GM18909 (cell line): ENCODE measurements around the gene IRF2BPL.

Experiments used
- ATAC-seq: cut with Tn5 transposase; IDR thresholded peaks from one replicate; pipeline ENCODE4 v1.9.1; 2021; ENCODE audit warnings: mild to moderate bottlenecking; ENCODE audit not compliant: unreplicated experiment, poor library complexity

Gene IRF2BPL

DNA sequence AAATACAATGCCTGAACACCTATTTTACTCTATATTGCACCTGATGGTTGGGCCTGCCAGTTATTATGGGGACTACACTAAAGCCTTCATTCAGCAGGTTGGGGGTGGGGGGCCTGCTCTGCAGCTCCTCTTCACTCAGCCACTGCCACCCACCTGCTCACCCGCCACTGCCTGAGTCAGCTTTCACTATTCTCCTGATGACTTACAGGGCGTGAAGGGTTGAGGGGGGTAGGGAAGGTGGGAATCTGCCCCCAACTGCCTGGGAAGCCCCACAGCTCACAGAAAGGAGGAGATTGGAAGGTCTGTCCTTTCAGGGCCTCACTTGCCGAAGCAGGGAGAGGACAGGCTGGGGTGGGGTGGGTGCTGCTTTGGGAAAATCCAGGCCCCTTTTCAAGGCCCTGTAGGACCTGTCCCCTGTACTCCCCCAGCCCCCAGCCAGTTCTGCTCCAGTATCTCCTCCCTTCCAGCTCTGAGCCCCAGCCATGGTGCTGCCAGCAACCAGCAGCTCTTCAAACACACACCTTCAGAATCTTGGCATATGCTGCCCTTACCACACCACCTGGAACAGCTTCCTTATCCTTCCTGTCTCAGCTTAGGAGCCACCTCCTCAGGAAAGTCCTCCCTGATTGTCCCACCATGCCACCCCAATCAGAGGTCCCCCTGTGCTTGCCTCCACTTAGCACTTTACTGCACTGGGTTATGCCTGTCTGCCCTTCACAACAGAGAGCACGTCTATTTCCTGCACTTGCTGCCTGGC is 33.1 kb downstream of the IRF2BPL start:
- no peak for ATAC-seq

DNA sequence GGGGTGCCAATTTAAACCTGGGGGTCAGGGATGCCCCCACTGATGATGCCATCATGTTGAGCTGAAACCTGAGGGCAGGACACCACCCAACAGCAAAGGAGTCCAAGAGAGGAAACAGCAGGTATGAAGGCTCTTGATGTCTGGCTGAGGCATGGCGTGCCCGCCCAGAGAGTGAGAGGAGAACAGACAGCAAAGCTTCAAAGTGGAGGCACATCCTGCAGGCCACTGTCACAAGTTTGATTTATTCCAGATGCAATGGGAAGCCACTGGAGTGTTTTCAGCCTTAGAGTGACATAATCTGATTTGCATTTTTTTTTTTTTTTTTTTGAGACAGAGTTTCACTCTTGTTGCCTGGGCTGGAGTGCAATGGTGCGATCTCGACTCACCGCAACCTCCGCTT is 34.8 kb downstream of the IRF2BPL start:
- ATAC-seq, result no peak

DNA sequence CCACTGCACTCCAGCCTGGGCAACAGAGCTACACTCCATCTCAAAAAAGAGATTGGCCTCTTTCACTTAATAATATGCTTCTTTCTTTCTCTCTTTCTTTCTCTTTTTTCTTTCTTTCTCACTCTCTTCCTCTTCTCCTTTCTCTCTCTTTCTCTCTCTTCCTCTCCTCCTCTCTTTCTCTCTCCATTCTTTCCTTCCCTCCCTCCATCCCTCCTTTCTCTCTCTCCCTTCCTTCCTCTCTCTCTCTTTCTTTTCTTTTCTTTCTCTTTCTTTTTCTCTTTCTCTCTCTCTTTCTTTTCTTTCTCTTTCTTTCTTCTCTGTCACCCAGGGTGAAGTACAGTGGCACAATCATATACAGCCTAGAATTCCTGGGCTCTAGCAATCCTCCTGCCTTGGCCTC is 38.4 kb downstream of the IRF2BPL start:
- ATAC-seq, result no peak

DNA sequence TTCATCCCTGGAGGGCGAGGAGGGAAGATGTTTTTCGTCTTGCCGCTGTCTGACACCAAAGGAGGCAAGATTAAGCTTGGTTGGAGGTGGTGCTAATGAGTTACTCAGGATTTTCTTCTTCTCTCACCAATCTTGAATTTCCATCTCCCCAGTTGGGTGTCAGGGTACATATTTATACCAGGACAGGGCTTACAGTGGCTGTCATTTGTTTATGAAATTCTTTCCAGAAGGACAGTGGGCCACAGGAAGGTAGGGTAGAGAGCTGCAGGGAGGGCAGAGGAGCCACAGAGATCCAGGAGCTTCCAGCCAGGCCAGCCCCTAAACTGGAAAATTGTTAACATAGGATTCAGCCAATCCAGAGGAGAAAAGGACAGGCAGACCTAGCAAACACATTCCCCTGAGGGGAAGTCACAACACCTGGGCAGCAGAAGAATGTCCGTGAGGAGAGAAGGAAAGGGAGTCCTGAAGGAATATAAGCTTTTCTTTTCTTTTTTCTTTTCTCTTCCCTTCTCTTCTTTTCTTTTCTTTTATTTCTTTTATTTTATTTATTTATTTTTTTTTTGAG is 40.5 kb downstream of the IRF2BPL start:
- ATAC-seq, result no peak

DNA sequence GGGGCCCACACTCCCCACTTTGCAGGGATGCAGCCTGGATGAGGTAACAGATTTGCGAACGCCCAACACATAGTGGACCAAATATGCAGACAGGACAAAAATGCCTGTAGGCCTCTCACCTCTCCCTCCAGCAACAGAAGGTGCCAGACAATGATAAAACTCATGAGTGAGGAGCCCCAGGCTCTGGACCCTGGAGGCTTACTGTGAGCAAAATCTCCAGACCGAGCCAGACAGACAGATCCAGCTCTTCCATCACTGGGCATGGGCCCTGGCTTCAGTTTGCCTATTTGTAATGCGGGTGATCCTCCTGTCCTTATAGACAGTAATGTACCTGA is 42.3 kb downstream of the IRF2BPL start:
- ATAC-seq, result no peak

DNA sequence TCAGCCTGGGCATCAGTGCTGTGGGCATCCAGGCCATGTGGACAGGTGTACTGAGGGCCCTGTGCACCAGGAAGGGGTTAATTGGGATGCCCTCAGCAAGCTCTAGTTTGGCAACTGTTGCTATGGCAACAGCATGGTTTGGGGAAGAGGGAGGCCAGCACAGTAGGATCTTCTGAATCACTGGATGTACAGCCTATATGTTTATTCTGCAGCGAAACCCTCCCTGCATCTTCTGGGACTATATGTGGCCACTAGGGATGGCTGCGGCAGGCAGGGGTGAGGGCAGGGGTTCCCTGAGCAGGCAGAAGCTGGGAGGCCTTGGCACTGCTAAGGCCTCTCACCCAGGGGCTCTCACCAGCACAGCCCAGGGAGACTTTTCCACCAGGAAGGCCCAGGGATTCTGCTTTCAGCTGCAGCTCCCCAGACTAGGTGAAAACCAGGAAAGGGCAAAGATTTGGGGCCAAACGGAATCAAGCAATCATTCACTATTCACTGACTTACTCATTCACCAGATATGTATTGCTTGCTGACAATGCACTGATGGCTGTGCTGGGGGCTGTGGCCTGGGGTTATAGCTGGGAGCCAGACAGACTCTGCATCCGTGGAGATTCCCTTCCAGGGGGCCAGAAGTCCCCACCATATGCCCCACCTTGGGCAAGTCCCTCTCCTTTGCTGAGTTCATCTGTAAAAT is 42.8 kb downstream of the IRF2BPL start:
- no peak for ATAC-seq

DNA sequence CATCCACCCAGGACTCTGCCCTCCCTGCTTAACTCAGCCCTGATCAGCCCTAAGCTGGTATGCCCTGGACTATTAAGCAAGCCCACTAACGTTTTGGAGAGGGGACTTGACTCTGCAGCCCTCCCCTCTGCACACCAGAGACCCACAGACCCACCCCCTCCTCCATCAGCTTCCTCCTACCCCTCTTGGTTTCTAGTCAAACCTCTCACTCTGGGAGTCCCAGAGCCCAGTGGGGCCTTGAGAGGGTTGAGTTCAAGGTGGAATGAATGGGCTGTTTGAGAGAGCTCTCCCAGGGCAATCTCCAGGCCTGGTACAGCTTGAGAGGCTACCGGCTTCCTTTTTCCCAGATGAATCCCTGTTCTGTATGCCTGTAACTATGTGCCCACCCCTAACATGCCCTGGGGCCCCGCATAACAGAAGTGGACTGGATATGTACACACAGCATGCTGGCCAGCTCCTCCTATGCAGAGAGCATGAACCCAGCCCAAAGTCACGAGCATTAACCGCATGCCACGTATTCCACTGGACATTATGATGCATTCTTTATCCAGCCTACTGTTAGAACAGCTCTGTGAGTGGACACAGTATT is 43.6 kb downstream of the IRF2BPL start:
- no peak for ATAC-seq

DNA sequence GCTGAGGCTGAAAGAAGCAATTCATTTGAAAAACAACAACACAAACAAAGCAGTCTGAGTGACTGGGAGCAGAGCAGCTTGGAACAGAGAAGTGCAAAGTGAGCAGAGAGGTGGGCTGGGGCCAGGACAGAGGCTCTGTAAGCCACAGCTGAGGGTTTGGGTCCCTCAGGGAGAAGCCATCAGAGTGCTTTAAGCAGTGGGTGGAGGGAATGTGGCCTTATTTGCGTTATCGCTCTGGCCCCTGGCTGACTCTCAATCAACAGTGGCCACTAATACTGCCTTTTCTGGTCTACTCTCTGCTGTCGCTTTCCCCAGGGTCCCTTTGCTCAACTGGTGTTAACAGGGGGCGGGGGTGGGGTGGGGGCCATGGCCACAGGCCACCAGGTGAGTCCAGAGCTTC is 44.2 kb downstream of the IRF2BPL start:
- no peak for ATAC-seq

DNA sequence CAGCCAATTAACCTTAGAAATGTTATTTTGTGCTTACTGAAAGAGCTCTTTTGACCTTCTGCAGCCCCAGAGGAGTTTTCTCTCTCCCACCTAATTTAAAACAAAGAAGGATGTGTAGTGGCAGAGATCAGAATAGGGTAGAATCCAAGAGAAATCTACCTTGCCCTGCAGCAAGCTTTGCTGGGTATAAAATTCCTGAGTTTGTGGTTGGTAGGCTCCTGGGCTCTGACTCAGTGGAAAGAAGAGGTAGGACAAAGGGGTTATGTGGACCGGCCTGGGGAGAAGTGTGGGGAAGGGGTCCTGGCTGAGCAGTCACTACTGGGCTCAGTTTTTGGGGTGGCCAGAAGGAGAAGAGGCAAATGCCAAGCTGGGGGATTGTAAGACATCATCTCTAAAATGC is 46.8 kb downstream of the IRF2BPL start:
- ATAC-seq, result no peak

DNA sequence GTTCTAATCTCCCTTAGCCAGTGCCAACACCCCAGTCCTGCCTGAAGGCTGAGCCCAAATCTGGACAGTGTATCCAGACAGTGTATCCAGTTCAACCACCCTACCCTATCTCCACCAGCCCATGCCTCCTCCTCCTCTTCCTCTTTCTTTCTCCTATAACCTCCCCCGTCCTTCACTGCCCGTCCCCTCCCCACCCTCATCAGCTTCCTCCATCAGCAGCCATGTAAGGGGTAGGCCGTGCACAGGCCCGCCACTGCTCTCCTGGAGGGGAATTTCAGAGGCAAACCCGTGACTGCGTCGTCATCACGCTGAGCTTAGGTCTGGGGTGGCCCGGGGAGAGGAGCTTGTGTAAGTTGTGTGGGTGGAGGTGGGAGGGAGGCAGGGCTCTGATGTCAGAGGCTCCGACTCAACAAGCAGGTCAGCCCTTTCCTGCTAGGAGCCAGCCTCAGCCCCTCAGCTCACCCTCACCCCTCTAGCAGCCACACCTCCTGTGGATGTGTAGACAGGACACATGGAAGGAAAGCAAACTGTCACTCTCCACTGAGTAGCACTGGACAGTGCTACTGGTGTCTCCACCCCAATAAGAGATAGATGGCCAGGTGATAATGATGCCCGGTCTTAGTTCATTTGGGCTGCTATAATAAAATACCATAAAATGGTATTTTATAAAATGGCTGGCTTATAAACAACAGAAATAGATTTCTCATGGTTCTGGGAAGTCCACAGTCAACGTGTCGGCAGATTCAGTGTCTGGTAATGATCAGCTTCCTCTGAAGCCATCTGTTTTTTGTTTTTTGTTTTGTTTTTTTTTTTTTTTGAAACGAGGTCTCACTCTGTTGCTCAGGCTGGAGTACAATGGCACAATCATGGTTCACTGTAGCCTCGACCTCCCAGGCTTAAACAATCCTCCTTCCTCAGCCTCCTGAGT is 50.5 kb downstream of the IRF2BPL start:
- peak; percentile 96 for ATAC-seq

DNA sequence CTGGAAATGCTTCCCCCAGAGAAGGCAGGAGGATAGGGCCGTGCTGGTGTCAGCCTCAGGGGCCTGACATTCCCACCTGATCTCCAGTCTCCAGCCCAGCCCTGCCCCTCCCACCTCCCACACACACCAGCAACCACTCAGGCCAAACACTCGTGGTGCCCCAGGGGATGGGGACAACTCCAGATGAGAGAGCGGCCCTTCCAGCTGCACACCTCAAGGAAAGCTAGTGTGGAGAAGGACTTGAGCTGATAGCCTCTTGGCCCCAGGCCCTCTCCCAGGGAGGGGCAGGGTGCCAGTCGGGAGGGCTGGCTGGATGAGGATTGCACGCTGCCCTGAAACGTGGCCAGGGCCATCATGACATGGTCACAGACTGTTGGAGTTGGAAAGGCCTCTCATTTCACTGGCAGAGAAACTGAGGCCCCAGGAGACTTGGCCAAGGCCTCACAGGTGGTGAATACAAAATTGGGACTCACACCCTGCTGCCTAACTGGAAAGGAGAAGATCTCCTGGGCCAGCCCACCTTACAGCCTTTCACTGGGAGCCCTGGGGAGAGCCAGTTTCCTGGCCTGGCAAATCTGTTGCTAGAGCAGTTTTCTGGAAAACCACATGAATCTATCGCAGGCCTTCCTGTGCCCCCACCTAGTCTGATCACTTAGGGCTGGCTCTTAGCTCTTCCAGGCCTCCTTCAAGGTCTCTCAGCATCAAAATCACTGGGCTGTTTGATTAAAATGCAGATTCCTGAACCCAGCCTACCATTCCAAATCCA is 52.1 kb downstream of the IRF2BPL start:
- ATAC-seq, result no peak

DNA sequence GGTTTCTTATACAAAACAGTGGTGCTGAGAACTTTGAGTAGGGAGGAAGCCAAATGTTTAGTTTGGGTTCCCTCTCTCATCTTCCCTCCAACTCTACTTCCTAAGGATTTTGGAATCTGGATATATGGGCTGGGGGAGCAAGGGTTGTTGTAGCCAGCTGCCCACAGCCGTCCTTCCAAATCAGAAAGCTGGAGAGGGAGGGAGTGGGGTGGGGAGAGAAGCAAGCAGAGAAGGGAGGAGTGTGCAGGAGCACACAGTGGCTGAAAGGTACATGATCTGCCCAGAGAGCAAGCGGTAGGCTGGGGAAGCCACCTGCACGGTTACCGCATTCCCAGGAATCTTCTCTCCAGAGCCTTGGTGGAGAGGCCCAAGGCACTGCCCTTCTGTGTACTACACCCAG is 52.7 kb downstream of the IRF2BPL start:
- ATAC-seq, result no peak

DNA sequence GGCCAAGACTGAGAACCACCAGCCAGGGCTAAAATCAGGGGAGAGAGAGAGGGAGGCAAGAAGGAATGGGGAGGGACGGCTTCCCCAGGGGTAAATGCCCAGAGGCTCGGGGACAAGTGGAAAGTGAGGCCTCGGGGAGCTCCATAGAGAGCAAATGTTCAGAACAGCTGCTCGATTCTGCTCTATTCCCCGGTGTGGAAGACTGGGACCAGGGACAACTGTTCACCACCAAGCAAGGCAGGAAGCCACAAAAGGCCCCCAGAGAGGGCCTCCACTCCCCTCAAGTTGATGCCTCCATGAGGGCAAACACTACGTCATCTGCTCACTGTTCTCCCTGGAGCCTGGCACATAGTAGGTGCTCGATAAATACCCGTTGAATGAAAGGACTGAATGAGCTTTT is 53.5 kb downstream of the IRF2BPL start:
- ATAC-seq, result no peak
